Cardiac fibroblast (primary cell): ENCODE results near the gene MTMR3.

Source experiments
- DNase-seq, 2 donors: peaks; one replicate each; pipeline versions ENCODE4 v3.0.0 to v3.0.0-alpha.2; 2010; ENCODE audit warnings: low read depth in 2 of 2
- H3K4me3 ChIP-seq, 2 donors: replicated peaks in 1 of 2; 1 replicate in 1 of 2; 2 replicates in 1 of 2; pipeline ENCODE4 v1.5.1; 2011; ENCODE audit warnings: low read depth in 2 of 2, low read length in 2 of 2, mild to moderate bottlenecking in 2 of 2, moderate library complexity in 1 of 2
- TF ChIP-seq, protein P1 (sequence below): IDR thresholded peaks from one replicate; pipeline ENCODE4 v1.5.1; 2011; ENCODE audit warnings: low read depth, mild to moderate bottlenecking, low read length, inconsistent platforms

The MTMR3 gene

DNA sequence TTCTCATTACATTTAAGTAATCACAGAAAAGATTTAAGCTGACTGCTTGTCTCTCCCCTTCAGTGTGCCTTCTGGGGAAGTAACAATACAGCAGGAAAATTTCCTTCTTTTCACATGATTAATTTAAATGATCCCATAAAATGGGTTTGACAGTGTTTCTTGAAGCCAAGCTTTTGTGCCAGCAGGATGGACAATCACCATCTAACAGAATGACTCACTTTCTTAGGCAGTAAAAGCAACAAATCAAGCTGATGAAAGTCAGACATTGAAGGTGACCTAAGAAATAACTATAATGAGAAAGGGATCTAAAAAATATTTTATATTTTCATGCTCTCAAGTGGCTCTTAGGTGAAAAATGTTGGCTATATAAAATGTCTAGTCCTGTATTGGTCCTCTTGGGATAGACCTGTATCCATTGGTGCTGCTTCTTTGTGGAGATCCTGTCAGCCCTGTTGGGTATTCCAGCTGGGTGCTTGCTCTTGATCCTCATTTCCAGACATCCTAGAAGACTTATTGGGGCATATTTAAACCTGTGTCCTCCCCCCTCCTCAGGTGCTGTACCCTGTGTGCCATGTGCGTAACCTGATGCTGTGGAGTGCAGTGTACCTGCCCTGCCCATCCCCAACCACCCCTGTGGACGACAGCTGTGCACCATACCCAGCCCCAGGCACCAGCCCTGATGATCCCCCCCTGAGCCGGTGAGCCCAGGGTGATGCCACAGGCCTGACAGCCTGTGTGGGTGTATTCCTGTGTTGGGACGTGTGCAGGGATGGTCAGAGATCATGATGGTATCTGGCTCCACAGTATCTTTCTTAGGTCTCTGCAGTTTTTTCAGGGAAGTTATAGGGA is 134.6 kb downstream of the MTMR3 start:
- no peak overlapping the region for H3K4me3 ChIP-seq
- DNase-seq, result no peak
- TF ChIP-seq, protein P1, sequence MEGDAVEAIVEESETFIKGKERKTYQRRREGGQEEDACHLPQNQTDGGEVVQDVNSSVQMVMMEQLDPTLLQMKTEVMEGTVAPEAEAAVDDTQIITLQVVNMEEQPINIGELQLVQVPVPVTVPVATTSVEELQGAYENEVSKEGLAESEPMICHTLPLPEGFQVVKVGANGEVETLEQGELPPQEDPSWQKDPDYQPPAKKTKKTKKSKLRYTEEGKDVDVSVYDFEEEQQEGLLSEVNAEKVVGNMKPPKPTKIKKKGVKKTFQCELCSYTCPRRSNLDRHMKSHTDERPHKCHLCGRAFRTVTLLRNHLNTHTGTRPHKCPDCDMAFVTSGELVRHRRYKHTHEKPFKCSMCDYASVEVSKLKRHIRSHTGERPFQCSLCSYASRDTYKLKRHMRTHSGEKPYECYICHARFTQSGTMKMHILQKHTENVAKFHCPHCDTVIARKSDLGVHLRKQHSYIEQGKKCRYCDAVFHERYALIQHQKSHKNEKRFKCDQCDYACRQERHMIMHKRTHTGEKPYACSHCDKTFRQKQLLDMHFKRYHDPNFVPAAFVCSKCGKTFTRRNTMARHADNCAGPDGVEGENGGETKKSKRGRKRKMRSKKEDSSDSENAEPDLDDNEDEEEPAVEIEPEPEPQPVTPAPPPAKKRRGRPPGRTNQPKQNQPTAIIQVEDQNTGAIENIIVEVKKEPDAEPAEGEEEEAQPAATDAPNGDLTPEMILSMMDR, result no peak

DNA sequence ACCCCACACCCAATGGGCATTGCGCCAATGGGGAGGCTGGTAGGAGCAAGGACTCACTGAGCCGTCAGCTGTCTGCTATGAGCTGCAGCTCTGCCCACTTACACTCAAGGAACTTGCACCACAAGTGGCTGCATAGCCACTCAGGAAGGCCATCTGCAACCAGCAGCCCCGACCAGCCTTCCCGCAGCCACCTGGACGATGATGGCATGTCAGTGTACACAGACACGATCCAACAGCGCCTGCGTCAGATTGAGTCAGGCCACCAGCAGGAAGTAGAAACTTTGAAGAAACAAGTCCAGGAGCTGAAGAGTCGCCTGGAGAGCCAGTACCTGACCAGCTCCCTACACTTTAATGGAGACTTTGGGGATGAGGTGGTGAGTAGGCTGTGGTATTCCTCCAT is 137.5 kb downstream of the MTMR3 start:
- no peak for DNase-seq
- no peak overlapping the region for H3K4me3 ChIP-seq
- TF ChIP-seq, protein P1, result no peak

DNA sequence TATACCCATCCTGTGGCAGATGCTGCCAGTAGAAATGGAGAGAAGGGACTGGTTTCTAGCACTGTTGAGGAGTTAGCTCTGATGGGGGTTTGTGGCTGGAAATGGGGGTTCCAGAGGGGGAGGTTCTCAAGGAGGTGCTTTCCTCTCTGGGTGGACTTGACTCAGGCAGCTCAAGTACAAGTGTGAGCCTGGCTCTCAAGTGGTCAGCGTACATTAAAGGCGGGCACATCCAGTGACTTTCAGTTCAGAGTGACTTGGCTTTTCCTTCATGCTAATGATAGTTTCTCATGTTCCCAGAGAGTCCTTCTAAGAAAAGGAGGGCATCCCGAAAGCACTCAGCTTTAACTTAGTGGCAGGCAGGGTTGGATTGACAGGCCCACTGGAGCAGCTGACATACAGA is 138.4 kb downstream of the MTMR3 start:
- DNase-seq, result no peak
- no peak overlapping the region for H3K4me3 ChIP-seq
- TF ChIP-seq, protein P1, result no peak

DNA sequence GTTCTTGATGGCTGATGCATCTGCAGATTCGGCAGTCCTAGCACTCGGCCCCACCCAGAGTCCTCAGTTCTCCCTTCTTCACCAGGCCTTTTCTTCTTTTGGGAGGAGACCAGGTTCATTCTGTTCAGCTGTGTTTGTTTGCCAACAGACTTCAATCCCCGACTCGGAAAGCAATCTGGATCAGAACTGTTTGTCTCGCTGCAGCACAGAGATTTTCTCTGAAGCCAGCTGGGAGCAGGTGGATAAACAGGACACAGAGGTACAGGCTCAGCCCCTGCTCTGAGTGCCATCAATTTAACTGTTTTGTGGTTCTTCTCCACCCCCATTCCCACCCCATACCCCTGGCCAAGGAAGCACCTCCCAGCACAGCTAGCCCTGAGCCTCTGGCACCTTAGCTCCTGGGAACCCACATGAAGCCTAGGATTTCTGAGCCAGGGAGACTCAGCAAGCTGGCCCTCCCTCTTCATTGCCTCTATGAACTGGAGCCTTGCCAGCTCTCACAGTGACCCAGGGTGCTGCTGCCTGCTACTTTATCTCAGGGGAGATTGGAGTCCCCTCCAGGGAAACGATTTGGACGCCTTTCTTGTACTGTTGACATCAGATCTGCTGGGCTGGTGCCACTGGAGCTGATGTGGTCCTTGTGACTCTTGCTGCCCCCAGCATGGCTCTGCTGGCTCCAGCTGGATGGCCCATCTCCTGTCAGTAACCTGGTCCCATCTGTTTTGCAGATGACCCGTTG is 139.1 kb downstream of the MTMR3 start:
- no peak for DNase-seq
- no peak overlapping the region for H3K4me3 ChIP-seq
- TF ChIP-seq, protein P1, result no peak

DNA sequence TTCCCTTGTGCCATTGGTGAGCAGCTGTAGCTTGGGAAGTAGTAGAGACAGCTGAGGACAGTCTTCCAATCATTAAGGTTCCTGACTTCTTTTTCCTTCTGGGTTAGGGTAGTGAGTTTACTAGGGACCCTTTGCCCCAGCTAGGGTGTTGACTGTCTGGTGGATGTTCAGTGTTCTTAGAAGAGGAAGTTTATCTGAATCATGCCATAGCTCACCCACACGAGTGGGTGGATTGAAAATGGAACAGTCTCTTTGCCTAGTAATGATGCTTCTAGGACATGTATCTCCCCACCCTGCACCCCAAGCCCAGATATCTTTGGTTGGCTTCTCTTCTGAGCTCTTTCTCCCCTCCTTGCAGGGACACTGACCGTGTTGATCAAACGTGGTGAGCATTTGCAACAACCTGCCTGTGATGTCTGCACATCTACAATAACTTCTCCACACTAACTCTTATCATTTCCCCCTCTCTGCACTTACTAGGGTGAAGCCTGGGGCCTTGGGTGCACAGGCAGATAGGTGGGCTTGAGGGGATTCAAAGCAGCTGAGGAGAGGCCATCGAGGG is 140.2 kb downstream of the MTMR3 start:
- TF ChIP-seq, protein P1, result no peak
- no peak overlapping the region for H3K4me3 ChIP-seq
- DNase-seq, result no peak

DNA sequence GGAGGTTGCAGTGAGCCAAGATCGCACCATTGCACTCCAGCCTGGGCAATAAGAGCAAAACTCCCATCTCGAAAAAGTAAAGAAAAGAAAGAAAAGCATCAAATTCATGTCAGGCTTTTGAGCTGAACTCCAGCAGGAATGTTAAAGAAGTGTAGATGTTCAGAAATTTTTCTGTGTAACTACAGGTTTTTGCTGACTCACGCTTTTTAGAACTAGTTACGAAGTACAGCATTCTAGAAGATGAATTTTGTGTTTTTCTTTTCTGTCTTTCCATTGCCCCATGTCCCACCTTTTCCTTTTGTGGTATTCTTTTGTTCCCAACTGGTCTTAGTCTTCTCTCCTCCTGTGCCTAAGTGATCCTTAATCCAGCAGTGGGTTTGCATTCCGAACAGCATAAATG is 141.3 kb downstream of the MTMR3 start:
- TF ChIP-seq, protein P1, result no peak
- no peak overlapping the region for H3K4me3 ChIP-seq
- DNase-seq, result no peak
